RWPE2 (cell line): ENCODE results near the gene C5.
"Not testable (repeated sequence)": the region's sequence is repeated elsewhere in the genome, so short reads cannot be mapped to it uniquely, and the experiment has no call there.

Experiments
- ATAC-seq: fragments of 200-7000 bp; cut with Tn5 transposase; 3 replicates; pipeline ENCODE4 v1.9.1; 2021; ENCODE audit warnings: low read depth
- DNase-seq: peaks from one replicate; pipeline ENCODE4 v3.0.0-alpha.2; 2020; ENCODE audit warnings: low spot score
- H3K27ac ChIP-seq: fragments of 450-650 bp; 2 replicates; pipeline ENCODE4 v1.5.1; 2017; ENCODE audit warnings: mild to moderate bottlenecking; ENCODE audit not compliant: poor library complexity, severe bottlenecking
- H3K27me3 ChIP-seq: fragments of 250-450 bp; sonication (Bioruptor Pico); 2 replicates; pipeline ENCODE4 v1.5.1; 2021; ENCODE audit warnings: mild to moderate bottlenecking, moderate library complexity; ENCODE audit not compliant: insufficient read depth, poor library complexity, severe bottlenecking
- H3K36me3 ChIP-seq: fragments of 250-450 bp; sonication (Bioruptor Pico); 2 replicates; pipeline ENCODE4 v1.5.1; 2020; ENCODE audit warnings: low read depth, mild to moderate bottlenecking, moderate library complexity
- H3K4me1 ChIP-seq: fragments of 250-450 bp; sonication (Bioruptor Pico); 2 replicates; pipeline ENCODE4 v1.5.1; 2021; ENCODE audit warnings: mild to moderate bottlenecking, moderate library complexity; ENCODE audit not compliant: insufficient read depth, poor library complexity, severe bottlenecking
- H3K4me3 ChIP-seq: fragments of 250-450 bp; sonication (Bioruptor Pico); 2 replicates; pipeline ENCODE4 v1.5.1; 2021; ENCODE audit warnings: mild to moderate bottlenecking, moderate library complexity; ENCODE audit not compliant: severe bottlenecking
- H3K9me3 ChIP-seq: fragments of 250-450 bp; sonication (Bioruptor Pico); 2 replicates; pipeline ENCODE4 v1.5.1; 2021; ENCODE audit warnings: mild to moderate bottlenecking, moderate library complexity; ENCODE audit not compliant: severe bottlenecking
- TF ChIP-seq, protein P1 (sequence below): fragments of 450-650 bp; IDR thresholded peaks from one replicate; pipeline ENCODE4 v1.5.1; 2017; ENCODE audit warnings: mild to moderate bottlenecking, moderate library complexity; ENCODE audit not compliant: poor library complexity, severe bottlenecking

The C5 gene

DNA sequence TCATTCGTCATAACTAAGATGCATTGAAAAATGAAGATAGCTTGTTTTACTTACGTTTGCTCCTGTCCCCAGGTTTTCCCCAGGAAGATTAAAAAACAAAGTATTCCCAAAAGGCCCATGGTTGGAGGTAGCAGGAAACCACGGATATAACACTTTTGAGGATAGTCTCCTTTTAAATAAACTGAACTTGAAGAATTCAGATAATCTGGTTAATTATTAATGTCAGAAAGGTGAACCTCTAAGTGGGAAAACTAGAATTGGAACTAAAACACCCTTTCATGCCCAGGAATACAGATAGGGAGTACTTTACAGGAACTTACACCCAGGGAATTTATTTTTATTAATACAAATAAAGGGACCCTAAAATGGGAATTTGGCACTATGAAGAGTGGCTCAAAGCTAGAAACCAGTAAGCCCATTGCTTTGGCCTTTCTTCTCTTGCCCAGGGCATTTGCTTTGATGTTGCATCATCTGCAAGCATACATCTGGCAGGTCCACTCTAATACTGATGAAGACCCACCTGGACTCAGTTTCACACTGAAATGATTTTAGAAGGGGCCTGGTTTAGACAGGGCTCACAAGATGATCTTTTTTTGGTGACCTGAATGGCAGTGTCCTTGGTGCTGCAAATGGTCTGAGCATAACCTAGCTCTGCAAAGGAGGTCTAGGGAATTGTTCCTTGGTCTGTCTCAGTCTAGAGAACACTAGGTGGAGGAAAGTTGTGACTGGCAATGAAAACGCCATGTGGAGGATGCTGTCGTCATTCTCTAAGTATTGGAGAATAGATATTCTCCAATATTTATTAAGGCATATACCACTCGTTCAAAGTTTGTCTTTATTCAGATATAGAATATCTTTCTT lies at the start of gene C5:
Gene C5, minus strand, starts transcription at position 148 of the 861 bp plus-strand sequence. Its CDS starts 29 bp downstream, at position 119.
- DNase-seq (no peak), ATAC-seq (no peak)

DNA sequence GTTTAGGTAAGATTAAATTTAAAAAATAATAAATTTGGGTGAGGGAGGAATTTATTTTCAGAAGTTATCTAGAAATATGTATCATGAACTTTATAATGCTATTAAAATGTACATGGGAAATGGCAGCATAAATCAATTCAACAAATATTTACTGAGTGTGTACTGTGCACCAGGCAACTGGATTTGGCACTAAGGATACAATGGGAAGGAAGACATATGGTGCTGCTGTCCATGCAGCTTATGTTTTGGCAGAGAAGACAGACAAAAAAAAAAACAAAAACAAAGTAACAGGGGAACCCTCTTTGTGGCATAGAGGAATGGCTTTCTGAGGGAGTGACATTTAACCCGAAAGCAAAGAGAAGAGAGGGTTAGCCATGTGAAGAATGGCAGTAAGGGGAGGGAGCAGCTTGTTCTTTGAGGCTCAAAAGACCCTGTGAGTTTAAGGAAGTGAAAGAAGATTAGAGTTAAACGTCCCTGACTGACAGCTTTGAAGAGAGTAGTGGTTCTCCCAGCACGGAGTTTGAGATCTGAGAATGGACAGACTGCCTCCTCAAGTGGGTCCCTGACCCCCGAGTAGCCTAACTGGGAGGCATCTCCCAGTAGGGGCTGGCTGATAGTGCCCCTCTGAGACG lies 48.6 kb upstream of the C5 start:
- Histone ChIP-seq H3K27me3 (no peaks in the 10 kb centered on the region), H3K4me3 (no peak overlapping the region), H3K36me3 (peaks cover 9% of the 10 kb centered on the region), H3K4me1 (no peaks in the 10 kb centered on the region), H3K9me3 (no peaks in the 10 kb centered on the region), H3K27ac (no peak overlapping the region)
- TF ChIP-seq, protein P1, sequence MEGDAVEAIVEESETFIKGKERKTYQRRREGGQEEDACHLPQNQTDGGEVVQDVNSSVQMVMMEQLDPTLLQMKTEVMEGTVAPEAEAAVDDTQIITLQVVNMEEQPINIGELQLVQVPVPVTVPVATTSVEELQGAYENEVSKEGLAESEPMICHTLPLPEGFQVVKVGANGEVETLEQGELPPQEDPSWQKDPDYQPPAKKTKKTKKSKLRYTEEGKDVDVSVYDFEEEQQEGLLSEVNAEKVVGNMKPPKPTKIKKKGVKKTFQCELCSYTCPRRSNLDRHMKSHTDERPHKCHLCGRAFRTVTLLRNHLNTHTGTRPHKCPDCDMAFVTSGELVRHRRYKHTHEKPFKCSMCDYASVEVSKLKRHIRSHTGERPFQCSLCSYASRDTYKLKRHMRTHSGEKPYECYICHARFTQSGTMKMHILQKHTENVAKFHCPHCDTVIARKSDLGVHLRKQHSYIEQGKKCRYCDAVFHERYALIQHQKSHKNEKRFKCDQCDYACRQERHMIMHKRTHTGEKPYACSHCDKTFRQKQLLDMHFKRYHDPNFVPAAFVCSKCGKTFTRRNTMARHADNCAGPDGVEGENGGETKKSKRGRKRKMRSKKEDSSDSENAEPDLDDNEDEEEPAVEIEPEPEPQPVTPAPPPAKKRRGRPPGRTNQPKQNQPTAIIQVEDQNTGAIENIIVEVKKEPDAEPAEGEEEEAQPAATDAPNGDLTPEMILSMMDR, result no peak
- DNase-seq (no peak), ATAC-seq (no peak)

More for the DNA sequence above, at the start of gene C5:
- TF ChIP-seq, protein P1, result no peak
- Histone ChIP-seq H3K27ac (no peak within 1 kb of the TSS), H3K4me3 (no peak within 1 kb of the TSS), H3K4me1 (no peaks in the 10 kb centered on the region), H3K9me3 (no peaks in the 10 kb centered on the region), H3K36me3 (no peaks in the 10 kb centered on the region), H3K27me3 (no peaks in the 10 kb centered on the region)

DNA sequence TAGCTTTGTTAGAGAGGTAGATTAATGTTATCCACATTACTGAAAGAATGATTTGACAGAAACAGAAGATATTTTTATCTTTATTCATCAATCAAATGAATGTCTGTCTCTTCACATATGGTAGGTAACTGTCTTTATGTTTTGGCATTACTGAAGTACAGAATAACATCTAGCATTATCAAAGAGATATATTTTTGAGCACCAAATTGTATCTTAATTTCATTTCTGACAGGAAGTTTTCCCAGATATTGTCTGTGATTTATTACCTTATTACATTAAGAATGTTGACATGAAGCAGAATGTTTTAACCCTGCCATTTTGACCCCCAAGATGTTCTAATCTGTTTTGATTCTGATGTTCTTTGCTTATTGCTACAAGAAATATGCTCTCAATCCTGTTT lies 45.0 kb upstream of the C5 start:
- H3K36me3 ChIP-seq, result peaks cover 20% of the 10 kb centered on the region
- TF ChIP-seq, protein P1, result no peak
- ATAC-seq (no peak), DNase-seq (no peak)
- no peak overlapping the region for H3K27ac ChIP-seq
- H3K9me3 ChIP-seq, result no peaks in the 10 kb centered on the region
- no peaks in the 10 kb centered on the region for H3K4me1 ChIP-seq
- H3K27me3 ChIP-seq, result no peaks in the 10 kb centered on the region
- H3K4me3 ChIP-seq, result no peak overlapping the region

GRCh38 chr9:121090743-121091142 lies 40.7 kb upstream of the C5 start:
- not testable (repeated sequence) for H3K9me3 ChIP-seq, DNase-seq, ATAC-seq, H3K4me1 ChIP-seq, H3K4me3 ChIP-seq, H3K27me3 ChIP-seq, H3K27ac ChIP-seq
- peaks cover 17% of the 10 kb centered on the region for H3K36me3 ChIP-seq

DNA sequence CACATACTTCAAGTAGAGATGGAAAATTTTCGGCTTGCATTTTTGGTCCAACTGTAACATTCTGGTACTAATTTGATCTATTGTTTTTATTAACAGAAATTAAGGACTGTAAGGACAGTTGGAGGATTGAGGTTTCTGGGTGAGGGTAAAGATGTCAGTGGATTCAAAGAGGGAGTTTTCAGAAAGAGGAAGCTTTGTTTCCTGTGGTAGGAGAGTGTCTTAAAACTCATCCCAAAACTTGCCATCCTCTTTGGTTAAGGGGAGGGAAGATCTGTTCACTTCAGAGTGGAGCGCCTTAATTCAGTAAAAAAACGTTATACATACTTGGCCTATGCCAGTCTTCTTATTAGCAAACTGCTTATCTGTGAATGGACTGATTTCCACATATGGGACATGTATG lies 38.5 kb upstream of the C5 start:
- no peaks in the 10 kb centered on the region for H3K27me3 ChIP-seq
- no peak overlapping the region for H3K4me3 ChIP-seq
- no peak overlapping the region for H3K27ac ChIP-seq
- H3K4me1 ChIP-seq, result no peaks in the 10 kb centered on the region
- no peak for DNase-seq
- peaks cover 20% of the 10 kb centered on the region for H3K36me3 ChIP-seq
- H3K9me3 ChIP-seq, result no peaks in the 10 kb centered on the region
- no peak for ATAC-seq
- TF ChIP-seq, protein P1, result no peak
